OCI-LY7 (cell line): ENCODE results near the gene MYF5. TPM values are rescaled to one million over a fixed set of nuclear protein-coding genes. Genes with fewer than 3 reads are reported as not detected.

Source experiments
- BruUV-seq: library from RNA; stranded (reverse); fragments of 400-500 nt; replicated peaks from 2 replicates; lab custom pipeline; 2021; lab: Mats Ljungman, UMichigan
- CTCF ChIA-PET: fragments of 300-600 bp; sonication (Branson Sonifier 250); formaldehyde crosslinking; loops from one replicate; lab custom pipeline; 2022; ENCODE audit warnings: antibody characterized with exemption; ENCODE audit not compliant: unreplicated experiment; lab: Charles Lee
- POLR2A ChIA-PET: fragments of 300-600 bp; sonication (Branson Sonifier 250); formaldehyde crosslinking; loops from one replicate; lab custom pipeline; 2022; ENCODE audit warnings: antibody characterized with exemption; lab: Charles Lee
- DNase-seq: peaks from one replicate; pipeline ENCODE4 v3.0.0-alpha.2; 2015; ENCODE audit warnings: low spot score
- H2AFZ ChIP-seq: fragments of 200-600 bp; sonication (generic), shearing (Covaris generic); 2 replicates; pipeline ENCODE4 v1.6.1; 2014; ENCODE audit warnings: mild to moderate bottlenecking, antibody characterized with exemption, low read length, moderate library complexity
- H3K27ac ChIP-seq: fragments of 200-600 bp; sonication (generic); 2 replicates; pipeline ENCODE4 v1.5.1; 2014; ENCODE audit warnings: mixed run types, low read depth, mild to moderate bottlenecking, moderate library complexity, low read length, inconsistent platforms; ENCODE audit not compliant: poor library complexity, severe bottlenecking
- H3K36me3 ChIP-seq: fragments of 200-600 bp; sonication (generic); 2 replicates; pipeline ENCODE4 v1.6.1; 2014; ENCODE audit warnings: mild to moderate bottlenecking, antibody characterized with exemption, low read length, moderate library complexity, mixed read lengths; ENCODE audit not compliant: insufficient read depth
- H3K4me1 ChIP-seq: fragments of 200-600 bp; sonication (generic); 2 replicates; pipeline ENCODE4 v1.5.1; 2014; ENCODE audit warnings: mild to moderate bottlenecking, low read length; ENCODE audit not compliant: insufficient read depth, poor library complexity, severe bottlenecking
- H3K4me2 ChIP-seq: fragments of 200-600 bp; sonication (generic); 2 replicates; pipeline ENCODE4 v1.6.1; 2014; ENCODE audit warnings: mild to moderate bottlenecking, low read length
- H3K4me3 ChIP-seq: fragments of 200-600 bp; sonication (generic); 2 replicates; pipeline ENCODE4 v1.5.1; 2014; ENCODE audit warnings: mild to moderate bottlenecking, low read depth, low read length; ENCODE audit not compliant: poor library complexity, severe bottlenecking
- H3K79me2 ChIP-seq: fragments of 200-600 bp; sonication (generic); 2 replicates; pipeline ENCODE4 v1.6.1; 2016; ENCODE audit warnings: low read depth, mild to moderate bottlenecking, low read length, moderate library complexity, mixed read lengths; ENCODE audit not compliant: insufficient read depth
- H3K9me2 ChIP-seq: fragments of 200-600 bp; sonication (generic); 2 replicates; pipeline ENCODE4 v1.6.1; 2016; ENCODE audit warnings: mild to moderate bottlenecking, low read length, mixed read lengths; ENCODE audit not compliant: insufficient read depth
- H3K9me3 ChIP-seq: fragments of 200-600 bp; sonication (generic); 2 replicates; pipeline ENCODE4 v1.6.1; 2014; ENCODE audit warnings: mild to moderate bottlenecking, mixed run types, low read length, mixed read lengths
- H4K20me1 ChIP-seq: fragments of 200-600 bp; sonication (generic); 2 replicates; pipeline ENCODE4 v1.6.1; 2014; ENCODE audit warnings: mild to moderate bottlenecking, antibody characterized with exemption, low read length, moderate library complexity, mixed read lengths; ENCODE audit not compliant: insufficient read depth
- EZH2phosphoT487 ChIP-seq: fragments of 200-600 bp; sonication (generic); IDR thresholded peaks from 2 replicates; pipeline ENCODE4 v1.6.1; 2018; ENCODE audit warnings: low read depth, borderline replicate concordance, mild to moderate bottlenecking, mixed run types, antibody characterized with exemption, low read length, moderate library complexity, mixed read lengths
- intact Hi-C: fragments of 100-400 bp; cut with micrococcal nuclease; formaldehyde crosslinking; loops from one replicate; pipeline ENCODE4 v1.10.0; 2022; ENCODE audit not compliant: unreplicated experiment
- total RNA-seq, 2 experiments: library from RNA; depleted of rRNA in 1 of 2; stranded (reverse); fragments of >200 nt in 1 of 2; shearing (Covaris generic) in 1 of 2; gene quantifications; 2 replicates each; pipeline ENCODE4 v1.2.3, GENCODE V29; 2014 to 2022
- TF ChIP-seq, protein P1 (sequence below): fragments of 200-600 bp; sonication (generic); conservative IDR thresholded peaks from 2 replicates; pipeline ENCODE4 v1.5.1; 2014; ENCODE audit warnings: mild to moderate bottlenecking, antibody characterized with exemption, low read length, moderate library complexity, mixed read lengths

MYF5 gene
- total RNA-seq, 2 experiments from 2014 or later: not detected

DNA sequence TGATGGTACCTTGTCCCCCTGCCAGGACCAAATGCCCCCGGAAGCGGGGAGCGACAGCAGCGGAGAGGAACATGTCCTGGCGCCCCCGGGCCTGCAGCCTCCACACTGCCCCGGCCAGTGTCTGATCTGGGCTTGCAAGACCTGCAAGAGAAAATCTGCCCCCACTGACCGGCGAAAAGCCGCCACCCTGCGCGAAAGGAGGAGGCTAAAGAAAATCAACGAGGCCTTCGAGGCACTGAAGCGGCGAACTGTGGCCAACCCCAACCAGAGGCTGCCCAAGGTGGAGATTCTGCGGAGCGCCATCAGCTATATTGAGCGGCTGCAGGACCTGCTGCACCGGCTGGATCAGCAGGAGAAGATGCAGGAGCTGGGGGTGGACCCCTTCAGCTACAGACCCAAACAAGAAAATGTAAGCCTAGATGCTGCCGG lies 8.9 kb upstream of the MYF5 start:
- intact Hi-C loops: no loop called here
- Histone ChIP-seq H3K79me2 (no peaks in the 10 kb centered on the region), H3K4me3 (no peak overlapping the region), H3K9me2 (no peaks in the 10 kb centered on the region), H3K27ac (no peak overlapping the region), H3K4me2 (no peak overlapping the region), H3K4me1 (no peaks in the 10 kb centered on the region), H3K9me3 (no peaks in the 10 kb centered on the region), H3K36me3 (no peaks in the 10 kb centered on the region), H4K20me1 (no peaks in the 10 kb centered on the region), H2AFZ (no peak overlapping the region)
- no peak for DNase-seq
- POLR2A ChIA-PET: interaction anchor here (0.6 kb wide), 1 partner anchor 102 kb away, joined by 3 read pairs; no protein-coding TSS in a partner anchor
- TF ChIP-seq EZH2phosphoT487: no peak
- TF ChIP-seq, protein P1, sequence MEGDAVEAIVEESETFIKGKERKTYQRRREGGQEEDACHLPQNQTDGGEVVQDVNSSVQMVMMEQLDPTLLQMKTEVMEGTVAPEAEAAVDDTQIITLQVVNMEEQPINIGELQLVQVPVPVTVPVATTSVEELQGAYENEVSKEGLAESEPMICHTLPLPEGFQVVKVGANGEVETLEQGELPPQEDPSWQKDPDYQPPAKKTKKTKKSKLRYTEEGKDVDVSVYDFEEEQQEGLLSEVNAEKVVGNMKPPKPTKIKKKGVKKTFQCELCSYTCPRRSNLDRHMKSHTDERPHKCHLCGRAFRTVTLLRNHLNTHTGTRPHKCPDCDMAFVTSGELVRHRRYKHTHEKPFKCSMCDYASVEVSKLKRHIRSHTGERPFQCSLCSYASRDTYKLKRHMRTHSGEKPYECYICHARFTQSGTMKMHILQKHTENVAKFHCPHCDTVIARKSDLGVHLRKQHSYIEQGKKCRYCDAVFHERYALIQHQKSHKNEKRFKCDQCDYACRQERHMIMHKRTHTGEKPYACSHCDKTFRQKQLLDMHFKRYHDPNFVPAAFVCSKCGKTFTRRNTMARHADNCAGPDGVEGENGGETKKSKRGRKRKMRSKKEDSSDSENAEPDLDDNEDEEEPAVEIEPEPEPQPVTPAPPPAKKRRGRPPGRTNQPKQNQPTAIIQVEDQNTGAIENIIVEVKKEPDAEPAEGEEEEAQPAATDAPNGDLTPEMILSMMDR: no peak
- CTCF ChIA-PET: no interaction called here
- no TSS peak for BruUV-seq

DNA sequence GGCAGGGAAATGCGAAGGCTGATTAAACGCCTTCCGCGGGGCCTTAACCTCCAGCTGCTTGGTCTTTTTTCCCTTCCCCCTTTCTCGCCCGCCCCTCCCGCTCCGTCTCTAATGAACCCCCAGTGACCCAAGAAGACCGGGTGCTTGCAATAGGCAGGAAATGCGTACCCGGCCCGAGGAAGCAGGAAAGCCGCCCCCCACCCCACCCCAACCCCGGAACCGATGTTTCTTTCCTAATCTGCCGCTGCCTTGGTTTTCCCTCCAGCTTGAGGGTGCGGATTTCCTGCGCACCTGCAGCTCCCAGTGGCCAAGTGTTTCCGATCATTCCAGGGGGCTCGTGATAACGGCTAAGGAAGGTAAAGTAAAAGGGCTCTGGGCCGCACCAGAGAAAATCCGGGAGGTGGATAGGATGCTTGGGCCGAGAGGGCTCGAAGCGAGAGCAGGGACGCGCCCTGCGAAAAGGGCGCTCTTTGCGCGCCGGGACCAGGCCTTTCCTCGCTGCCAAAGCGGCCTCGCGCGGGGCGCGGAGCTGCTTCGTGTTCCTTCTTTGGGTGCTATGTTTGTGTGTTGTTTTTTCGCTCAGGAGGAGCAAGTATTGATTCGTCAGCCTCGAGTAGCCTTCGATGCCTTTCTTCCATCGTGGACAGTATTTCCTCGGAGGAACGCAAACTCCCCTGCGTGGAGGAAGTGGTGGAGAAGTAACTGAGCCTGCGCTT lies 8.3 kb upstream of the MYF5 start:
- H3K27ac ChIP-seq: no peak overlapping the region
- H3K9me2 ChIP-seq: no peaks in the 10 kb centered on the region
- H3K36me3 ChIP-seq: no peaks in the 10 kb centered on the region
- no peaks in the 10 kb centered on the region for H4K20me1 ChIP-seq
- H3K4me2 ChIP-seq: no peak overlapping the region
- POLR2A ChIA-PET: interaction anchor here (0.6 kb wide), 1 partner anchor 101 kb away, joined by 3 read pairs; no protein-coding TSS in a partner anchor
- no peak for DNase-seq
- TF ChIP-seq, protein P1: no peak
- no peak for TF ChIP-seq EZH2phosphoT487
- H3K4me1 ChIP-seq: no peaks in the 10 kb centered on the region
- H2AFZ ChIP-seq: no peak overlapping the region
- no TSS peak for BruUV-seq
- no peaks in the 10 kb centered on the region for H3K79me2 ChIP-seq
- CTCF ChIA-PET: no interaction called here
- intact Hi-C loops: no loop called here
- H3K4me3 ChIP-seq: no peak overlapping the region
- H3K9me3 ChIP-seq: no peaks in the 10 kb centered on the region

DNA sequence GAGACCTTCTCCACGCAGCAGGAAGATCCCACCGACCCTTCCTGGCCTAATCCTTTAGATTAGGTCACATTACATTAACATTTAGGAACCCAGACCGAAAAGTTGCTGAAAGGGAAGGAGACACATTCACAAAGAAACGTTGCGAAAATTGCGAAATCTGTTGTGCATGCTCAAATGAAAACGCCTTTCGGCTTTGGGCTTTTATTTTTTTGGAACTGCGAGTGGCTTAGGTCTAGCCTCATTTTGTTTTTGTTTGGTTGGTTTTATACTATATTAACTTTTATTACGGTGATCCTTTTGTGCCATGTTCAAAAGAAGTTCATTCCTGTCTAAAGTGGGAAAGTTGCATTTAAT lies 7.8 kb upstream of the MYF5 start:
- Histone ChIP-seq H2AFZ (no peak overlapping the region), H3K36me3 (no peaks in the 10 kb centered on the region), H4K20me1 (no peaks in the 10 kb centered on the region), H3K4me3 (no peak overlapping the region), H3K79me2 (no peaks in the 10 kb centered on the region), H3K27ac (no peak overlapping the region), H3K9me3 (no peaks in the 10 kb centered on the region), H3K4me2 (no peak overlapping the region), H3K9me2 (no peaks in the 10 kb centered on the region), H3K4me1 (no peaks in the 10 kb centered on the region)
- TF ChIP-seq, protein P1: no peak
- TF ChIP-seq EZH2phosphoT487: no peak
- DNase-seq: no peak
- intact Hi-C loops: no loop called here
- BruUV-seq: no TSS peak
- CTCF ChIA-PET: no interaction called here
- POLR2A ChIA-PET: no interaction called here
